Activated CD4-positive, alpha-beta T cell treated with anti-CD3 and anti-CD28 coated beads, Interleukin-2, amount 50 U/mL, for 24 hours (primary cell): ENCODE data around the gene CDKN2A.
A peak's percentile ranks its signal among the peaks of the same experiment; 100 is the strongest.

Source experiments
- DNase-seq, 2 donors: peaks; one replicate each; pipeline ENCODE4 v3.0.0-alpha.2; 2020; ENCODE audit warnings: low read depth in 1 of 2, low spot score in 1 of 2

CDKN2A gene

GRCh38 chr9:21993893-21994555 is at the start of gene CDKN2A:
Gene CDKN2A (minus strand): TSS chr9:21994392.
- DNase-seq = no peak

- no peak for DNase-seq
These were observed 49.7 kb upstream of the CDKN2A start for GRCh38 chr9:22043928-22044327.

GRCh38 chr9:22041775-22042174 is 47.6 kb upstream of the CDKN2A start:
- no peak for DNase-seq

- DNase-seq = no peak
These were observed 47.2 kb upstream of the CDKN2A start for GRCh38 chr9:22041344-22041743.

GRCh38 chr9:22040760-22041159 is 46.6 kb upstream of the CDKN2A start:
- DNase-seq = no peak

- no peak for DNase-seq
These were observed 45.1 kb upstream of the CDKN2A start for GRCh38 chr9:22039258-22039657.

GRCh38 chr9:22037954-22038690 is 43.9 kb upstream of the CDKN2A start:
- no peak for DNase-seq

GRCh38 chr9:22036866-22037626 is 42.9 kb upstream of the CDKN2A start:
- DNase-seq = no peak

- no peak for DNase-seq
These were observed 41.4 kb upstream of the CDKN2A start for GRCh38 chr9:22035591-22036011.

- no peak for DNase-seq
These were observed 38.9 kb upstream of the CDKN2A start for GRCh38 chr9:22033012-22033630.

GRCh38 chr9:22031655-22032411 is 37.6 kb upstream of the CDKN2A start:
- DNase-seq = no peak

GRCh38 chr9:22030101-22030598 is 36.0 kb upstream of the CDKN2A start:
- DNase-seq = no peak

GRCh38 chr9:22029231-22029630 is 35.0 kb upstream of the CDKN2A start:
- no peak for DNase-seq

- no peak for DNase-seq
These were observed 34.2 kb upstream of the CDKN2A start for GRCh38 chr9:22028394-22028793.

GRCh38 chr9:22026696-22027095 is 32.5 kb upstream of the CDKN2A start:
- DNase-seq = no peak

- no peak for DNase-seq
These were observed 28.2 kb upstream of the CDKN2A start for GRCh38 chr9:22022396-22022795.

GRCh38 chr9:22010866-22011625 is 16.9 kb upstream of the CDKN2A start:
- DNase-seq = no peak

- no peak for DNase-seq
These were observed 15.3 kb upstream of the CDKN2A start for GRCh38 chr9:22009506-22009867.

GRCh38 chr9:22008717-22009505 is 14.7 kb upstream of the CDKN2A start, which contains the start of gene CDKN2B:
Gene CDKN2B (minus strand): TSS chr9:22009305. CDS start chr9:22008953, 352 bp downstream.
- peak; percentile 37 to 45 for DNase-seq
